IgD-negative memory B cell (primary cell): Measurements from ENCODE around the gene ZNF280D. TPM values are rescaled to one million over a fixed set of nuclear protein-coding genes. Genes with fewer than 3 reads are reported as not detected.
"Not testable (repeated sequence)": the region's sequence is repeated elsewhere in the genome, so short reads cannot be mapped to it uniquely, and the experiment has no call there.

ENCODE experiments used
- H3K27ac Mint-ChIP-seq, 3 donors: one replicate each; pipeline ENCODE4 v1.8.0; 2020 to 2022; ENCODE audit warnings: mild to moderate bottlenecking in 3 of 3, mixed read lengths in 3 of 3, moderate library complexity in 1 of 3
- H3K27me3 Mint-ChIP-seq: one replicate; pipeline ENCODE4 v1.8.0; 2021; ENCODE audit warnings: mixed read lengths
- H3K36me3 Mint-ChIP-seq: one replicate; pipeline ENCODE4 v1.8.0; 2020; ENCODE audit warnings: mild to moderate bottlenecking, mixed read lengths
- H3K4me1 Mint-ChIP-seq, 3 donors: one replicate each; pipeline ENCODE4 v1.8.0; 2020 to 2022; ENCODE audit warnings: mixed read lengths in 3 of 3, mild to moderate bottlenecking in 1 of 3
- H3K4me3 Mint-ChIP-seq, 4 donors: one replicate each; pipeline ENCODE4 v1.8.0; 2020 to 2022; ENCODE audit warnings: mild to moderate bottlenecking in 4 of 4, mixed read lengths in 4 of 4, moderate library complexity in 3 of 4
- H3K9me3 Mint-ChIP-seq, 3 donors: one replicate each; pipeline ENCODE4 v1.8.0; 2020 to 2021; ENCODE audit warnings: mixed read lengths in 3 of 3, mild to moderate bottlenecking in 1 of 3
- polyA plus RNA-seq: library from polyadenylated mRNA; unstranded; fragments of 300-500 nt; fragmentation: Illumina TruSeq; gene quantifications from one replicate; pipeline ENCODE4 v1.2.3, GENCODE V29; 2021

Gene ZNF280D, protein sequence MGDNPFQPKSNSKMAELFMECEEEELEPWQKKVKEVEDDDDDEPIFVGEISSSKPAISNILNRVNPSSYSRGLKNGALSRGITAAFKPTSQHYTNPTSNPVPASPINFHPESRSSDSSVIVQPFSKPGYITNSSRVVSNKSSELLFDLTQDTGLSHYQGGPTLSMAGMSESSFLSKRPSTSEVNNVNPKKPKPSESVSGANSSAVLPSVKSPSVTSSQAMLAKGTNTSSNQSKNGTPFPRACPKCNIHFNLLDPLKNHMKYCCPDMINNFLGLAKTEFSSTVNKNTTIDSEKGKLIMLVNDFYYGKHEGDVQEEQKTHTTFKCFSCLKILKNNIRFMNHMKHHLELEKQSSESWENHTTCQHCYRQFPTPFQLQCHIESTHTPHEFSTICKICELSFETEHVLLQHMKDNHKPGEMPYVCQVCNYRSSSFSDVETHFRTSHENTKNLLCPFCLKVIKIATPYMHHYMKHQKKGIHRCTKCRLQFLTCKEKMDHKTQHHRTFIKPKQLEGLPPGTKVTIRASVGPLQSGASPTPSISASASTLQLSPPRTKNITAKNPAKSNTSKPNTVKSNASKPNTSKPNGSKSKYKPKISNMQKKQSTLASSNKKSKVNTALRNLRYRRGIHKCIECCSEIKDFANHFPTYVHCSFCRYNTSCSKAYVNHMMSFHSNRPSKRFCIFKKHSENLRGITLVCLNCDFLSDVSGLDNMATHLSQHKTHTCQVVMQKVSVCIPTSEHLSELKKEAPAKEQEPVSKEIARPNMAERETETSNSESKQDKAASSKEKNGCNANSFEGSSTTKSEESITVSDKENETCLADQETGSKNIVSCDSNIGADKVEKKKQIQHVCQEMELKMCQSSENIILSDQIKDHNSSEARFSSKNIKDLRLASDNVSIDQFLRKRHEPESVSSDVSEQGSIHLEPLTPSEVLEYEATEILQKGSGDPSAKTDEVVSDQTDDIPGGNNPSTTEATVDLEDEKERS
- 19.4 TPM for polyA plus RNA-seq

- Mint-ChIP-seq H3K9me3 (peaks cover 0 to 2% (median 0%) of the 10 kb centered on the region in 3 donors), H3K36me3 (peaks cover 3% of the 10 kb centered on the region), H3K27ac (peak within 1 kb of the TSS; percentile 90 to 97 (median 94)), H3K27me3 (no peaks in the 10 kb centered on the region), H3K4me3 (peak within 1 kb of the TSS; percentile 93 to 98 (median 95)), H3K4me1 (peaks cover 23 to 38% (median 27%) of the 10 kb centered on the region in 3 donors)
Observed at GRCh38 chr15:56733136-56734012, at the start of gene ZNF280D. Gene ZNF280D, minus strand, starts transcription at chr15:56733509. Its CDS starts 26,400 bp downstream, at chr15:56707109.

- H3K36me3 Mint-ChIP-seq, result peaks cover 8% of the 10 kb centered on the region
- no peak overlapping the region for H3K27ac Mint-ChIP-seq
- H3K4me3 Mint-ChIP-seq, result no peak overlapping the region
- peaks cover 4% of the 10 kb centered on the region for H3K27me3 Mint-ChIP-seq
- H3K4me1 Mint-ChIP-seq, result peaks cover 15 to 29% (median 16%) of the 10 kb centered on the region in 3 donors
- H3K9me3 Mint-ChIP-seq, result peaks cover 3 to 8% (median 5%) of the 10 kb centered on the region in 3 donors
Observed at GRCh38 chr15:56782306-56782705, 49.0 kb upstream of the ZNF280D start.

GRCh38 chr15:56781666-56782065 is 48.4 kb upstream of the ZNF280D start:
- H3K4me1 Mint-ChIP-seq, result peaks cover 9 to 25% (median 11%) of the 10 kb centered on the region in 3 donors
- peaks cover 3 to 6% (median 5%) of the 10 kb centered on the region in 3 donors for H3K9me3 Mint-ChIP-seq
- no peak overlapping the region for H3K27ac Mint-ChIP-seq
- H3K36me3 Mint-ChIP-seq, result peaks cover 10% of the 10 kb centered on the region
- no peak overlapping the region for H3K4me3 Mint-ChIP-seq
- peaks cover 4% of the 10 kb centered on the region for H3K27me3 Mint-ChIP-seq

GRCh38 chr15:56780102-56780725 is 46.9 kb upstream of the ZNF280D start:
- H3K4me3 Mint-ChIP-seq, result peak overlapping the region in 2 of 4 donors; percentile 79 to 94
- H3K27ac Mint-ChIP-seq, result peak overlapping the region in 1 of 3 donors; percentile 89
- H3K4me1 Mint-ChIP-seq, result peaks cover 15 to 30% (median 16%) of the 10 kb centered on the region in 3 donors
- not testable (repeated sequence) for H3K27me3 Mint-ChIP-seq, H3K36me3 Mint-ChIP-seq, H3K9me3 Mint-ChIP-seq

DNA sequence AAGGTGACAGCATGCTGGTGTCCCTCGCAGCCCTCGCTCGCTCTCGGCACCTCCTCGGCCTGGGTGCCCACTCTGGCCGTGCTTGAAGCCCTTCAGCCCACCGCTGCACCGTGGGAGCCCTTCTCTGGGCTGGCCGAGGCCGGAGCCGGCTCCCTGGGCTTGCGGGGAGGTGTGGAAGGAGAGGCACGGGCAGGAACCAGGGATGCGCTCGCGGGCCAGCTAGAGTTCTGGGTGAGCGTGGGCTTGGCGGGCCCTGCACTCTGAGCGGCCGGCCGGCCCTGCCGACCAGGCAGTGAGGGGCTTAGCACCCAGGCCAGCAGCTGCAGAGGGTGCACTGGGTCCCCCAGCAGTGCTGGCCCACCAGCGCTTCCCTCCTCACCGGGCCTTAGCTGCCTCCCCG is 46.1 kb upstream of the ZNF280D start:
- H3K4me3 Mint-ChIP-seq, H3K27ac Mint-ChIP-seq, H3K36me3 Mint-ChIP-seq, H3K9me3 Mint-ChIP-seq, H3K27me3 Mint-ChIP-seq: not testable (repeated sequence)
- H3K4me1 Mint-ChIP-seq, result peaks cover 19 to 35% (median 21%) of the 10 kb centered on the region in 3 donors

GRCh38 chr15:56778761-56779160 is 45.5 kb upstream of the ZNF280D start:
- Mint-ChIP-seq H3K4me1 (peaks cover 23 to 39% (median 26%) of the 10 kb centered on the region in 3 donors), H3K27ac (no peak overlapping the region)

DNA sequence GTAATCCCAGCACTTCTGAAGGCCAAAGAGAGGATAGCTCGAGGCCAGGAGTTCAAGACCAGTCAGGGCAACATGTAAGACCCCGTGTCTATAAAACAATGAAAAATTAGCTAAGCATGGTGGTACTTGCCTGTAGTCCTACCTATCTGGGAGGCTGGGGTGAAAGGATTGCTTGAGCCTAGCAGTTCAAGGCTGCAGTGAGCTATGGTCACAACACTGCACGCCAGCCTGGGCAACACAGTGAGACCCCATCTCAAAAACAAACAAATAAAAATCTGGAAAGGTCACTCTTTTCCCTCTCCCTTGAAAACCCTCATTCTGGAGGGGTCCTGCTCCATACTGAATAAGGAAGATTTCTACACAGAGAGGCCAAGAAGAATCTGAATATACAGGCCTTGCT is 43.5 kb upstream of the ZNF280D start:
- H3K27ac Mint-ChIP-seq, result no peak overlapping the region
- no peak overlapping the region for H3K4me3 Mint-ChIP-seq
- H3K36me3 Mint-ChIP-seq, result peaks cover 10% of the 10 kb centered on the region
- peaks cover 0 to 6% (median 1%) of the 10 kb centered on the region in 3 donors for H3K9me3 Mint-ChIP-seq
- peaks cover 4% of the 10 kb centered on the region for H3K27me3 Mint-ChIP-seq
- peaks cover 23 to 39% (median 26%) of the 10 kb centered on the region in 3 donors for H3K4me1 Mint-ChIP-seq

More at GRCh38 chr15:56778761-56779160, 45.5 kb upstream of the ZNF280D start:
- Mint-ChIP-seq H3K9me3 (peaks cover 3 to 6% (median 5%) of the 10 kb centered on the region in 3 donors), H3K27me3 (peaks cover 4% of the 10 kb centered on the region), H3K4me3 (no peak overlapping the region), H3K36me3 (peaks cover 10% of the 10 kb centered on the region)

DNA sequence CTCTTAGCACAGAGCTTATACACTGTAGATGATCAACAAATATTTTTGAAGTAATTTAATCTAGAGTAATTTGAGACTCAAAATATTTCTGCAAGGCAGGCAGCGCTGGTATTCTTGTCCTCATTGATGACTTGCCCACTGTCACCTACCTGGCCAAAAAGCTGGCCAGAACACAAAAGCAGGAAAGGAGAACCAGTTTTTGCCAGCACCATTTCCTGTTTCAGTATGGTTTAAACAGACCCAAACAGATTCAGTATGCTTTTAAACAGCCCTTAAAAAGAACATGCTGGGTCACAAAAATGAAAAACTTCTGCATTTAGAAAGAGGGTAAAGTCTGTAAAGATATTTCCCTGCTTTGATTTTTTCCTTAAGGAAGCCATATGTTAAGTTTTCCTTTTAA is 42.3 kb upstream of the ZNF280D start:
- Mint-ChIP-seq H3K4me1 (peaks cover 22 to 36% (median 26%) of the 10 kb centered on the region in 3 donors), H3K27ac (peak overlapping the region in 1 of 3 donors; percentile 3), H3K27me3 (peaks cover 4% of the 10 kb centered on the region), H3K9me3 (peaks cover 0 to 6% (median 1%) of the 10 kb centered on the region in 3 donors), H3K4me3 (peak overlapping the region in 1 of 4 donors; percentile 44), H3K36me3 (peaks cover 8% of the 10 kb centered on the region)

- Mint-ChIP-seq H3K4me1 (peaks cover 16 to 32% (median 19%) of the 10 kb centered on the region in 3 donors), H3K27me3 (no peaks in the 10 kb centered on the region), H3K4me3 (peak overlapping the region in 1 of 4 donors; percentile 64), H3K9me3 (no peaks in the 10 kb centered on the region), H3K27ac (no peak overlapping the region), H3K36me3 (peaks cover 4% of the 10 kb centered on the region)
Observed at GRCh38 chr15:56774356-56774755, 41.0 kb upstream of the ZNF280D start.

- H3K9me3 Mint-ChIP-seq, result no peaks in the 10 kb centered on the region
- H3K27me3 Mint-ChIP-seq, result peaks cover 3% of the 10 kb centered on the region
- H3K4me1 Mint-ChIP-seq, result peaks cover 16 to 22% (median 19%) of the 10 kb centered on the region in 3 donors
- H3K4me3 Mint-ChIP-seq, result no peak overlapping the region
- H3K27ac Mint-ChIP-seq, result no peak overlapping the region
- H3K36me3 Mint-ChIP-seq, result peaks cover 4% of the 10 kb centered on the region
Observed at GRCh38 chr15:56772868-56773639, 39.7 kb upstream of the ZNF280D start.

- Mint-ChIP-seq H3K4me1 (peaks cover 8 to 12% (median 10%) of the 10 kb centered on the region in 3 donors), H3K4me3 (no peak overlapping the region), H3K36me3 (no peaks in the 10 kb centered on the region), H3K27ac (no peak overlapping the region), H3K27me3 (peaks cover 3% of the 10 kb centered on the region), H3K9me3 (no peaks in the 10 kb centered on the region)
Observed at GRCh38 chr15:56770173-56770572, 36.9 kb upstream of the ZNF280D start.

DNA sequence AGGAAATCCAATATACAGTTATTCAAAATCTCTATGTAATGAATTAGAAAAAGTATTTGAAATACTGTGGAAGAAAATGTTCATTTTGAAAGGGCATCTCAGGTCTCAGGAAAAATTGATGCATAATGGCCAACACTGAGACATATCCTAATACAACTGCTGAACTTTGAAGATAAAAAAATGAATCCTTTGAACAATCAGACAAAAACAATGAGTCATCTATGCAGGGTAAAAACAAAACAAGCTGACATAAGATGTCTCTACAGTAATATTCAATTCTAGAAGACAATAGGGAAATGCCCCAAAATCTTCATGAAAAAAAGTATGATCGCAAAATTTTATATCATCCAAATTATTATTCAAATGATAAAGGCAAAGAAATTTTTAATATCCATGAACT is 34.0 kb upstream of the ZNF280D start:
- H3K27ac Mint-ChIP-seq, result no peak overlapping the region
- no peaks in the 10 kb centered on the region for H3K9me3 Mint-ChIP-seq
- peaks cover 0 to 3% (median 2%) of the 10 kb centered on the region in 3 donors for H3K4me1 Mint-ChIP-seq
- H3K27me3 Mint-ChIP-seq, result peaks cover 3% of the 10 kb centered on the region
- H3K36me3 Mint-ChIP-seq, result peaks cover 2% of the 10 kb centered on the region
- no peak overlapping the region for H3K4me3 Mint-ChIP-seq

GRCh38 chr15:56765251-56765650 is 31.9 kb upstream of the ZNF280D start:
- H3K4me3 Mint-ChIP-seq, result no peak overlapping the region
- H3K36me3 Mint-ChIP-seq, result peaks cover 2% of the 10 kb centered on the region
- no peaks in the 10 kb centered on the region for H3K9me3 Mint-ChIP-seq
- peaks cover 0 to 3% (median 2%) of the 10 kb centered on the region in 3 donors for H3K4me1 Mint-ChIP-seq
- H3K27me3 Mint-ChIP-seq, result peaks cover 3% of the 10 kb centered on the region
- H3K27ac Mint-ChIP-seq, result peak overlapping the region in 1 of 3 donors; percentile 1
